Subcutaneous adipose tissue (tissue), 4 donors: ENCODE results near the gene DPYSL5. TPM values are rescaled to one million over a fixed set of nuclear protein-coding genes. Genes with fewer than 3 reads are reported as not detected.

Experiments
- total RNA-seq, 4 donors: library from RNA; depleted of rRNA; stranded (reverse); fragments of >200 nt; gene quantifications; one replicate each; pipeline ENCODE4 v1.1.0, GENCODE V29; 2016
- TF ChIP-seq, protein P1 (sequence below): fragments of 450-650 bp; IDR thresholded peaks from one replicate; pipeline ENCODE4 v1.5.1; 2016; ENCODE audit warnings: low read depth, mild to moderate bottlenecking, control low read depth, antibody characterized with exemption, moderate library complexity

DPYSL5 gene
- total RNA-seq, 4 donors from 2014 or later: not detected

DNA sequence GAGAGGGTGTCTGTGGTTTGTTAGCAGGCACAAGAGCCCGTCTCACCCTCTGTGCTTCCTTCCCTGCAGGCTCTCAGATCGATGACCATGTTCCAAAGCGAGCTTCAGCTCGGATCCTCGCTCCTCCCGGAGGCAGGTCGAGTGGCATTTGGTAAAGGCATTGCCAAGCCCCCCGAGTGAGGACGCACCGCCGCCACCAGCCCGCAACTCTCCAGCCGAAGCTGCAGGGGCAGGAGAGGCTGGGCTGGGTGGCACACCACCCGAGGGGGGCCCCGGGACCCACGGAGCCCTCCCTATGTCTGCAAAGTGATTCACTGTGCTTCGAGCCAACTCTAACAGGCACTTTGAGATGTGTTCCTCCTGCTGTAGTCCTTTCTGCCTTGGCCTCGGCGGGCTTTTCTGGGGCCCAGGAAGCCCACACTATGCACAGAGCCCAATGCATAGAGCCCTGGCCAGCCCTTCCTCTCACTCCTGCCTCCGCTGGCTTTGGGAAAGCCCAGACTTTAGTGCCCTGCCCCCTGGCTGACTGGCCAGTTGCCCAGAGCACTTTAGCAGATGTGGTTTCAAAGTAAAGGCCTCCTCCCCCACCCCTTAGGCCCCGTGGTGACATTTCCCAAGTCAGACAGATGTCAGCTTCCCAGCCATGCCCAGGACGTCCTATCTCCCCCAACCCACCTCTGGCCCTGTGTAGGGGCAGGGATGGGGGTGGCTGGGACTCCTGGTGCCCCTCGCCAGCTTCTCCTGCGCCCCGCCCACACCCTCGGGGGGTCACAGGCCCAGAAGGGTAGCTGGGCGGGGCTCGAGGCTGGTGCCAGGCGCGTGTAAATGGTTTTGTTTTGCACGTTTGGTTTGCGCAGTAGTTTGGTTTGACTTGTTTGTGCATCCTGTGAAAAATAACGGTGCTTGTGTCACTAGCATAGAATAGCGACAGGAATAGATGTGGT is 99.2 kb downstream of the DPYSL5 start:
- TF ChIP-seq, protein P1, sequence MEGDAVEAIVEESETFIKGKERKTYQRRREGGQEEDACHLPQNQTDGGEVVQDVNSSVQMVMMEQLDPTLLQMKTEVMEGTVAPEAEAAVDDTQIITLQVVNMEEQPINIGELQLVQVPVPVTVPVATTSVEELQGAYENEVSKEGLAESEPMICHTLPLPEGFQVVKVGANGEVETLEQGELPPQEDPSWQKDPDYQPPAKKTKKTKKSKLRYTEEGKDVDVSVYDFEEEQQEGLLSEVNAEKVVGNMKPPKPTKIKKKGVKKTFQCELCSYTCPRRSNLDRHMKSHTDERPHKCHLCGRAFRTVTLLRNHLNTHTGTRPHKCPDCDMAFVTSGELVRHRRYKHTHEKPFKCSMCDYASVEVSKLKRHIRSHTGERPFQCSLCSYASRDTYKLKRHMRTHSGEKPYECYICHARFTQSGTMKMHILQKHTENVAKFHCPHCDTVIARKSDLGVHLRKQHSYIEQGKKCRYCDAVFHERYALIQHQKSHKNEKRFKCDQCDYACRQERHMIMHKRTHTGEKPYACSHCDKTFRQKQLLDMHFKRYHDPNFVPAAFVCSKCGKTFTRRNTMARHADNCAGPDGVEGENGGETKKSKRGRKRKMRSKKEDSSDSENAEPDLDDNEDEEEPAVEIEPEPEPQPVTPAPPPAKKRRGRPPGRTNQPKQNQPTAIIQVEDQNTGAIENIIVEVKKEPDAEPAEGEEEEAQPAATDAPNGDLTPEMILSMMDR: no peak

DNA sequence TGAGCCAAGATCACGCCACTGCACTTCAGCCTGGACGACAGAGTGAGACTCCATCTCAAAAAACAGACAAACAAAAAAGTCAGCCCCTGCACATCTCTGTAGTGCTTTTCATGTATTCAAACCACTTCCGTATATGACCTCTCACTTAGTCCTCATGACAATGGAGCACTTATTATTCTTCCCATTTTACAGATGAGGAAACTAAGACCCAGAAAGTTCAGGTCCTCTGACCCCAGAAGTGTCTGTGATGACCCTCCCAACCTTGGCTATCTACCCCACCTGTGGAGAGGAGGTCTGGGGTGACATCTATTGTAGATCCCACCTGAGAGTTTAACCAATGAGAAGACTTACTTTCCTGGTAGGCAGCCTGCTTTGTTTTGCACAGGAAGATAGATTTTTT is 100.9 kb downstream of the DPYSL5 start:
- TF ChIP-seq, protein P1: no peak

DNA sequence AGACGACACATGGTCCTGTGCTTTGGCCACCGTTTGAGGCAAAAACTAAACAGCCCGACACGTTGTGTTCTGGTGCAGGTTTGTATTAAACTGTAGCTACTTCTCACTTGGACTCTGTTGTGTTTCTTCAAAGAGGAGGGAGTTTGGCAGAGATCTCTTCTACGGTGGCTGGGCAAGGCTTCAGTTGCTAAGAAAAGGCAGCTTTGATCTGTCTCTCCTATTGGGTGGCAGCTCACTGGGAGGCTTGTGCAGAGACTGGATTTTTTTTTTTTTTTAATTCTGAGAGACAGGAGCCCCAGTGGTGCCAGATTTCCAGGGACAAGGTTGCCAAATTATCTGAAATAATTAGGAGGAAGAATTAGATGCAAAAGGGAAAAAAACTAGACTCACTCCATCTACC is 102.3 kb downstream of the DPYSL5 start:
- TF ChIP-seq, protein P1: no peak

DNA sequence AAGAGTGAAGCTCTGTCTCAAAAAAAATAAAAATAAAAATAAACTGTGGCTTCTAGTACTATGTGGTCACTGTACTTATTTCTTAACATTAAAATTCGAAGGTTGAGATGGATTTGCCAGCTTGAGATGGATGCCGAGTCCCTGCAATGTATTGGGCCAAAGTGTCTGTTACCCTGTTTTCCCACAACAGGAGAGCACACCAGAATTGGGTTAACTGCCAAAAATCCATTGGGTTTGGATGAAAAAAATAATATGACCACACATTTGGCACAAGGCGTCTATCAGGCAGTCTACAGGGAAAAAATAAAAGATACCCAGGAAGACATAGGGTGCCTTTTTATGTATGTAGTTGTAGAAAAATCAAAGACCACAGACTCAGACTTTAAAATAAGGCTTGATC is 103.3 kb downstream of the DPYSL5 start:
- TF ChIP-seq, protein P1: no peak

DNA sequence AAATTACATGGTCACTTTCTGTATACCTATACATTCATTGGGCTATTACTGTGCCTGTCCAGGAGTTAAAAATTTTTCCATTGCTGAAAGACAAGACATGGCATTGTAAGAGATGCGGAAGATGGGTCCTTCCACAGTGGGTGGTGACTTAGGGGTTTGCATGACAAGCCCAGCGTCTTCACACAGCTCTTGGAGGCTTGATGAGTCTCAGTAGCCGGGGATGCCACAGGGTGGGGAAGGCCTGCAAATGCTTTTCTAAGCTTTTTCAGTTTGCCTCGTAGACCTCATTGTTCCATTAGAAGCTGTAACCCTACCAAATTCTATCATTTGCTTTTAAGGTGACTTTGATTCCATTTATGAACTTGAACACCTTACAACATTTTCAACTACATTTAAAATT is 104.4 kb downstream of the DPYSL5 start:
- TF ChIP-seq, protein P1: no peak

DNA sequence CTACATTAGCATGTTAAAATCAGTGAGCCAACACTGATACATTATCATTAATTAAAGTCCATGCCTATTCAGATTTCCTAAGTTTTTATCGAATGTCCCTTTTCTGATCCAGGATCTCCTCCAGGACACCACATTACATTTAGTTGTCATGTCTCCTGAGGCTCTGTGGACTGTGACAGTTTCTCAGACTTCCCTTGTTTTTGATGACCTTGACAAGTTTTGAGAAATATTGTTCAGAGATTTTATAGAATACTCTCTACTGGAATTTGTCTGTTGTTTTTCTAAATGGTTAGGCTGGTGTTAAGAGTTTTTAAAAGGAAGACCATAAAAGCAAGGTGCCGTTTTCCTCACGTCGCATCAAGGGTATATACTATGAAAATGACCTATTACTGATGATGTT is 106.2 kb downstream of the DPYSL5 start:
- TF ChIP-seq, protein P1: no peak

DNA sequence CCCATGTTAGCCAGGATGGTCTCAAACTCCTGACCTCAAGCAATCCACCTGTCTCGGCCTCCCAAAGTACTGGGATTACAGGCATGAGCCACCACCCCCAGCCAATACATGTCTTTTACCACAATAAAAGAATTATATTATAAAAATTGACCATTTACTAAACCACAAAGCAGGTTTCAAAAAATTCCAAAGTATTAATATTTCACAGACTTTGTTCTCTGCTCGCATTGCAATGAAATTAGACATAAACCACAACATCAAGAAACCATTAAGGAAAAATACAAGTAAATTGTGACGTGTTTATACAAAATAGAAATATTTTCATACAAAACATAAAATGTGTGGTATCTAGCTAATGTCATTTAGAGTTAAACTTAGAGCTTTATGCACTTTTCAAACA is 109.1 kb downstream of the DPYSL5 start:
- TF ChIP-seq, protein P1: no peak
